WTC11 (cell line): ENCODE results near the gene RBM18. TPM values are rescaled to one million over a fixed set of nuclear protein-coding genes. Genes with fewer than 3 reads are reported as not detected.

Source experiments
- ATAC-seq: fragments of 200-7000 bp; cut with Tn5 transposase; 2 replicates; pipeline ENCODE4 v1.10.0; 2021; ENCODE audit warnings: mild to moderate bottlenecking, moderate library complexity
- CTCF ChIA-PET: fragments of 300-600 bp; sonication (Branson Sonifier 250); formaldehyde crosslinking; loops from one replicate; lab custom pipeline; 2021; ENCODE audit warnings: antibody characterized with exemption; lab: Charles Lee
- POLR2A ChIA-PET: fragments of 350-600 bp; sonication (Branson Sonifier 250); formaldehyde crosslinking; loops from one replicate; lab custom pipeline; 2021; ENCODE audit warnings: antibody characterized with exemption; lab: Charles Lee
- DNase-seq: peaks from one replicate; pipeline ENCODE4 v3.0.0; 2021; ENCODE audit warnings: low spot score
- H3K27ac Mint-ChIP-seq: 2 replicates; pipeline ENCODE4 v1.8.0; 2021; ENCODE audit warnings: mixed read lengths
- H3K27me3 Mint-ChIP-seq: 2 replicates; pipeline ENCODE4 v1.8.0; 2021; ENCODE audit warnings: low read depth, mild to moderate bottlenecking, moderate library complexity, mixed read lengths
- H3K36me3 Mint-ChIP-seq: 2 replicates; pipeline ENCODE4 v1.8.0; 2021; ENCODE audit warnings: mixed read lengths
- H3K4me1 Mint-ChIP-seq: 2 replicates; pipeline ENCODE4 v1.8.0; 2022; ENCODE audit warnings: mixed read lengths
- H3K4me3 Mint-ChIP-seq: 2 replicates; pipeline ENCODE4 v1.8.0; 2021; ENCODE audit warnings: mild to moderate bottlenecking, moderate library complexity, mixed read lengths
- H3K9me3 Mint-ChIP-seq: 2 replicates; pipeline ENCODE4 v1.8.0; 2021; ENCODE audit warnings: mixed read lengths
- ATF1 ChIP-seq: sonication (generic); formaldehyde crosslinking; IDR thresholded peaks from 2 replicates; pipeline ENCODE4 v1.8.1; 2023; ENCODE audit warnings: mild to moderate bottlenecking, moderate library complexity, missing genetic modification reagents
- CREM ChIP-seq: sonication (generic); formaldehyde crosslinking; IDR thresholded peaks from 2 replicates; pipeline ENCODE4 v1.8.1; 2022; ENCODE audit warnings: mild to moderate bottlenecking, missing genetic modification reagents, moderate library complexity
- FOXJ3 ChIP-seq: sonication (generic); formaldehyde crosslinking; IDR thresholded peaks from 2 replicates; pipeline ENCODE4 v1.9.0; 2021; ENCODE audit warnings: missing genetic modification reagents, mild to moderate bottlenecking, borderline replicate concordance
- FOXK1 ChIP-seq: sonication (generic); formaldehyde crosslinking; IDR thresholded peaks from 2 replicates; pipeline ENCODE4 v1.8.0; 2022; ENCODE audit warnings: mild to moderate bottlenecking, moderate library complexity, missing genetic modification reagents
- HMGA2 ChIP-seq: fragments of 250-450 bp; sonication (Bioruptor Pico); IDR thresholded peaks from 2 replicates; pipeline ENCODE4 v1.4.0; 2021; ENCODE audit warnings: mild to moderate bottlenecking, moderate library complexity
- IRF2 ChIP-seq: sonication (generic); formaldehyde crosslinking; IDR thresholded peaks from 2 replicates; pipeline ENCODE4 v1.8.0; 2022; ENCODE audit warnings: low read depth, missing genetic modification reagents, borderline replicate concordance
- PRRX2 ChIP-seq: fragments of 250-450 bp; sonication (Bioruptor Pico); IDR thresholded peaks from 2 replicates; pipeline ENCODE4 v1.8.0; 2021; ENCODE audit warnings: mild to moderate bottlenecking
- RELA ChIP-seq: sonication (generic); formaldehyde crosslinking; IDR thresholded peaks from 2 replicates; pipeline ENCODE4 v1.8.1; 2022; ENCODE audit warnings: missing genetic modification reagents, mild to moderate bottlenecking, borderline replicate concordance
- SMAD3 ChIP-seq: sonication (generic); formaldehyde crosslinking; IDR thresholded peaks from 2 replicates; pipeline ENCODE4 v1.8.0; 2022; ENCODE audit warnings: missing genetic modification reagents, mild to moderate bottlenecking, borderline replicate concordance
- TEAD4 ChIP-seq: sonication (generic); formaldehyde crosslinking; IDR thresholded peaks from 2 replicates; pipeline ENCODE4 v1.8.0; 2022; ENCODE audit warnings: mild to moderate bottlenecking, missing genetic modification reagents
- ZNF219 ChIP-seq: sonication (generic); formaldehyde crosslinking; IDR thresholded peaks from 2 replicates; pipeline ENCODE4 v1.8.0; 2023; ENCODE audit warnings: missing genetic modification reagents, mild to moderate bottlenecking, borderline replicate concordance
- ZNF317 ChIP-seq: sonication (generic); formaldehyde crosslinking; IDR thresholded peaks from 2 replicates; pipeline ENCODE4 v1.8.1; 2023; ENCODE audit warnings: low read depth, mild to moderate bottlenecking, moderate library complexity, missing genetic modification reagents, borderline replicate concordance
- ZNF423 ChIP-seq: fragments of 250-450 bp; sonication (Bioruptor Pico); IDR thresholded peaks from 2 replicates; pipeline ENCODE4 v2.1.2; 2022; ENCODE audit warnings: mild to moderate bottlenecking, moderate library complexity
- ZNF671 ChIP-seq: fragments of 250-450 bp; sonication (Bioruptor Pico); IDR thresholded peaks from 2 replicates; pipeline ENCODE4 v1.8.0; 2021; ENCODE audit warnings: mild to moderate bottlenecking
- total RNA-seq: library from RNA; stranded (reverse); gene quantifications from 3 replicates; pipeline ENCODE4 v1.2.3, GENCODE V29; 2021
- TF ChIP-seq, protein P1 (sequence below): sonication (generic); formaldehyde crosslinking; IDR thresholded peaks from 2 replicates; pipeline ENCODE4 v1.8.1; 2023; ENCODE audit warnings: mild to moderate bottlenecking, missing genetic modification reagents, moderate library complexity
- TF ChIP-seq, protein P2 (sequence below): sonication (generic); formaldehyde crosslinking; IDR thresholded peaks from 2 replicates; pipeline ENCODE4 v1.8.0; 2022; ENCODE audit warnings: mild to moderate bottlenecking, missing genetic modification reagents
- TF ChIP-seq, protein P3 (sequence below): sonication (generic); formaldehyde crosslinking; IDR thresholded peaks from 2 replicates; pipeline ENCODE4 v1.8.0; 2023; ENCODE audit warnings: mild to moderate bottlenecking, missing genetic modification reagents
- TF ChIP-seq, protein P4 (sequence below): sonication (generic); formaldehyde crosslinking; IDR thresholded peaks from 2 replicates; pipeline ENCODE4 v1.8.0; 2022; ENCODE audit warnings: mild to moderate bottlenecking, missing genetic modification reagents
- TF ChIP-seq, protein P5 (sequence below): sonication (generic); formaldehyde crosslinking; IDR thresholded peaks from 2 replicates; pipeline ENCODE4 v1.8.1; 2023; ENCODE audit warnings: mild to moderate bottlenecking, missing genetic modification reagents
- TF ChIP-seq, protein P6 (sequence below): sonication (generic); formaldehyde crosslinking; IDR thresholded peaks from 2 replicates; pipeline ENCODE4 v1.8.1; 2022; ENCODE audit warnings: missing genetic modification reagents, borderline replicate concordance
- TF ChIP-seq, protein P7 (sequence below): sonication (generic); formaldehyde crosslinking; IDR thresholded peaks from 2 replicates; pipeline ENCODE4 v1.8.1; 2022; ENCODE audit warnings: mild to moderate bottlenecking, missing genetic modification reagents, moderate library complexity, borderline replicate concordance

Gene RBM18
- total RNA-seq, 1 experiment from 2014 or later, result 11.4 TPM

DNA sequence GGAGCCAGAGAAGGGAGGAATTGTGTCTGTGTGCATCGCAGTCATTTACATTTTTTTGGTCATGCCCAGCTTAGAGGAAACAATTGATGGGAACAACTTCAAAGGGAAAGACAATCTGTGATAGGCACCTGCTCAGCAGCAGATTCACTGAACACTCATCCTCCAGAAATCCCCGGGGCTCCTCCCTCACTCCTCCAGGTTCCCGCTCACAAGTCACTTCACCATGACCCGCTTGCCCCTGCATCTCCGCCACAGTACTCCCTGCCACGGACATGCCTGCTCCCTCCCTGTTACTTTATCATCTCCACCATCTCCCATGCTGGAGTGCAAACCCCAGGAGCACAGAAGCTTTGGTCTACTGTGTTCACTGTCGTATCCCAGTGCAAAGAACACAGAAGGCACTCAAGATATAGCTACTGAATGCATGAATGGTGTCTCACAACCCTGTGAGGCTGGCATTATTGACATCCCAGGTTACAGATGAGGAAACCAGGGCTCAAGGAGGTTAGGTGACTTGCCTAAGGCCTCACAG lies 52.1 kb downstream of the RBM18 start:
- no peaks in the 10 kb centered on the region for H3K9me3 Mint-ChIP-seq
- peaks cover 18% of the 10 kb centered on the region for H3K4me1 Mint-ChIP-seq
- H3K36me3 Mint-ChIP-seq, result no peaks in the 10 kb centered on the region
- DNase-seq, result no peak
- ChIA-PET POLR2A (no interaction called here), CTCF (interaction anchor here (2.5 kb wide), 1 partner anchor 87 kb away, joined by 8 read pairs; no protein-coding TSS in a partner anchor)
- no peak overlapping the region for H3K27ac Mint-ChIP-seq
- TF ChIP-seq FOXJ3 (CRISPR knock-in tag), result no peak
- TF ChIP-seq ZNF423 (CRISPR knock-in tag), result no peak
- TF ChIP-seq CREM (CRISPR knock-in tag), result no peak
- TF ChIP-seq, protein P1, sequence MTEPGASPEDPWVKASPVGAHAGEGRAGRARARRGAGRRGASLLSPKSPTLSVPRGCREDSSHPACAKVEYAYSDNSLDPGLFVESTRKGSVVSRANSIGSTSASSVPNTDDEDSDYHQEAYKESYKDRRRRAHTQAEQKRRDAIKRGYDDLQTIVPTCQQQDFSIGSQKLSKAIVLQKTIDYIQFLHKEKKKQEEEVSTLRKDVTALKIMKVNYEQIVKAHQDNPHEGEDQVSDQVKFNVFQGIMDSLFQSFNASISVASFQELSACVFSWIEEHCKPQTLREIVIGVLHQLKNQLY, result no peak
- no peak for TF ChIP-seq HMGA2 (CRISPR knock-in tag)
- TF ChIP-seq RELA, result no peak
- no peak for TF ChIP-seq ATF1 (CRISPR knock-in tag)
- TF ChIP-seq ZNF671 (CRISPR knock-in tag), result no peak
- TF ChIP-seq, protein P2, sequence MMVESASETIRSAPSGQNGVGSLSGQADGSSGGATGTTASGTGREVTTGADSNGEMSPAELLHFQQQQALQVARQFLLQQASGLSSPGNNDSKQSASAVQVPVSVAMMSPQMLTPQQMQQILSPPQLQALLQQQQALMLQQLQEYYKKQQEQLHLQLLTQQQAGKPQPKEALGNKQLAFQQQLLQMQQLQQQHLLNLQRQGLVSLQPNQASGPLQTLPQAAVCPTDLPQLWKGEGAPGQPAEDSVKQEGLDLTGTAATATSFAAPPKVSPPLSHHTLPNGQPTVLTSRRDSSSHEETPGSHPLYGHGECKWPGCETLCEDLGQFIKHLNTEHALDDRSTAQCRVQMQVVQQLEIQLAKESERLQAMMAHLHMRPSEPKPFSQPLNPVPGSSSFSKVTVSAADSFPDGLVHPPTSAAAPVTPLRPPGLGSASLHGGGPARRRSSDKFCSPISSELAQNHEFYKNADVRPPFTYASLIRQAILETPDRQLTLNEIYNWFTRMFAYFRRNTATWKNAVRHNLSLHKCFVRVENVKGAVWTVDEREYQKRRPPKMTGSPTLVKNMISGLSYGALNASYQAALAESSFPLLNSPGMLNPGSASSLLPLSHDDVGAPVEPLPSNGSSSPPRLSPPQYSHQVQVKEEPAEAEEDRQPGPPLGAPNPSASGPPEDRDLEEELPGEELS (CRISPR knock-in tag), result no peak
- TF ChIP-seq, protein P3, sequence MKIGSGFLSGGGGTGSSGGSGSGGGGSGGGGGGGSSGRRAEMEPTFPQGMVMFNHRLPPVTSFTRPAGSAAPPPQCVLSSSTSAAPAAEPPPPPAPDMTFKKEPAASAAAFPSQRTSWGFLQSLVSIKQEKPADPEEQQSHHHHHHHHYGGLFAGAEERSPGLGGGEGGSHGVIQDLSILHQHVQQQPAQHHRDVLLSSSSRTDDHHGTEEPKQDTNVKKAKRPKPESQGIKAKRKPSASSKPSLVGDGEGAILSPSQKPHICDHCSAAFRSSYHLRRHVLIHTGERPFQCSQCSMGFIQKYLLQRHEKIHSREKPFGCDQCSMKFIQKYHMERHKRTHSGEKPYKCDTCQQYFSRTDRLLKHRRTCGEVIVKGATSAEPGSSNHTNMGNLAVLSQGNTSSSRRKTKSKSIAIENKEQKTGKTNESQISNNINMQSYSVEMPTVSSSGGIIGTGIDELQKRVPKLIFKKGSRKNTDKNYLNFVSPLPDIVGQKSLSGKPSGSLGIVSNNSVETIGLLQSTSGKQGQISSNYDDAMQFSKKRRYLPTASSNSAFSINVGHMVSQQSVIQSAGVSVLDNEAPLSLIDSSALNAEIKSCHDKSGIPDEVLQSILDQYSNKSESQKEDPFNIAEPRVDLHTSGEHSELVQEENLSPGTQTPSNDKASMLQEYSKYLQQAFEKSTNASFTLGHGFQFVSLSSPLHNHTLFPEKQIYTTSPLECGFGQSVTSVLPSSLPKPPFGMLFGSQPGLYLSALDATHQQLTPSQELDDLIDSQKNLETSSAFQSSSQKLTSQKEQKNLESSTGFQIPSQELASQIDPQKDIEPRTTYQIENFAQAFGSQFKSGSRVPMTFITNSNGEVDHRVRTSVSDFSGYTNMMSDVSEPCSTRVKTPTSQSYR, result no peak
- TF ChIP-seq, protein P4, sequence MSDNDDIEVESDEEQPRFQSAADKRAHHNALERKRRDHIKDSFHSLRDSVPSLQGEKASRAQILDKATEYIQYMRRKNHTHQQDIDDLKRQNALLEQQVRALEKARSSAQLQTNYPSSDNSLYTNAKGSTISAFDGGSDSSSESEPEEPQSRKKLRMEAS (CRISPR knock-in tag), result no peak
- no peak for TF ChIP-seq FOXK1 (CRISPR knock-in tag)
- no peak for ATAC-seq
- H3K4me3 Mint-ChIP-seq, result peak overlapping the region; percentile 43
- H3K27me3 Mint-ChIP-seq, result peaks cover 80% of the 10 kb centered on the region

DNA sequence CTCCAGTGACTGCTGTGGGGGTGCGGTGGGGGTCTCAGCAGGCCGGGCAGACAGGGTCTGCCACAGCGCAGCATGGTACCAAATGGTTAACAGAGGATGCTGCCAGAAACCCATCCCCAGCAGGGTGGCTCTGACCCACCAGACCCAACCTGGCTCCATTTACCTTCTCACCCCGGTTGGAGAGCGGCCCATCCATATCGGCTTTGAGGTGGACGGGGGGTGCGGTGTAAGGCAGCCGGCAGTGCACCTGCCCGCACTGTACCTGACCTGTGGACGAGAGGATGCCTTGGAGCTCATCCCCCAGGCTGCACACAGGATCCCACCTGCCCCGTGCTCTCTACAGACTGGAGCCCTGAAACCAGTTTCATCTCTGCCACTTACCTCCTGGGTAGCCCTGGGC lies 55.2 kb downstream of the RBM18 start:
- Mint-ChIP-seq H3K27ac (no peak overlapping the region), H3K4me1 (peaks cover 18% of the 10 kb centered on the region), H3K9me3 (no peaks in the 10 kb centered on the region), H3K36me3 (no peaks in the 10 kb centered on the region), H3K27me3 (peaks cover 49% of the 10 kb centered on the region), H3K4me3 (no peak overlapping the region)
- POLR2A ChIA-PET, result no interaction called here
- no peak for ATAC-seq
- CTCF ChIA-PET, result interaction anchor here (0.6 to 0.7 kb wide), 2 partner anchors 51 to 1154 kb away, joined by 3 read pairs; no protein-coding TSS in a partner anchor
- DNase-seq, result no peak
- TF ChIP-seq, protein P4 (CRISPR knock-in tag), result no peak
- TF ChIP-seq ZNF219 (no peak), ZNF317 (CRISPR knock-in tag) (no peak), TEAD4 (no peak), PRRX2 (CRISPR knock-in tag) (no peak), SMAD3 (CRISPR knock-in tag) (no peak), IRF2 (no peak)
- TF ChIP-seq, protein P5, sequence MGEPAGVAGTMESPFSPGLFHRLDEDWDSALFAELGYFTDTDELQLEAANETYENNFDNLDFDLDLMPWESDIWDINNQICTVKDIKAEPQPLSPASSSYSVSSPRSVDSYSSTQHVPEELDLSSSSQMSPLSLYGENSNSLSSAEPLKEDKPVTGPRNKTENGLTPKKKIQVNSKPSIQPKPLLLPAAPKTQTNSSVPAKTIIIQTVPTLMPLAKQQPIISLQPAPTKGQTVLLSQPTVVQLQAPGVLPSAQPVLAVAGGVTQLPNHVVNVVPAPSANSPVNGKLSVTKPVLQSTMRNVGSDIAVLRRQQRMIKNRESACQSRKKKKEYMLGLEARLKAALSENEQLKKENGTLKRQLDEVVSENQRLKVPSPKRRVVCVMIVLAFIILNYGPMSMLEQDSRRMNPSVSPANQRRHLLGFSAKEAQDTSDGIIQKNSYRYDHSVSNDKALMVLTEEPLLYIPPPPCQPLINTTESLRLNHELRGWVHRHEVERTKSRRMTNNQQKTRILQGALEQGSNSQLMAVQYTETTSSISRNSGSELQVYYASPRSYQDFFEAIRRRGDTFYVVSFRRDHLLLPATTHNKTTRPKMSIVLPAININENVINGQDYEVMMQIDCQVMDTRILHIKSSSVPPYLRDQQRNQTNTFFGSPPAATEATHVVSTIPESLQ (CRISPR knock-in tag), result no peak
- TF ChIP-seq, protein P6, sequence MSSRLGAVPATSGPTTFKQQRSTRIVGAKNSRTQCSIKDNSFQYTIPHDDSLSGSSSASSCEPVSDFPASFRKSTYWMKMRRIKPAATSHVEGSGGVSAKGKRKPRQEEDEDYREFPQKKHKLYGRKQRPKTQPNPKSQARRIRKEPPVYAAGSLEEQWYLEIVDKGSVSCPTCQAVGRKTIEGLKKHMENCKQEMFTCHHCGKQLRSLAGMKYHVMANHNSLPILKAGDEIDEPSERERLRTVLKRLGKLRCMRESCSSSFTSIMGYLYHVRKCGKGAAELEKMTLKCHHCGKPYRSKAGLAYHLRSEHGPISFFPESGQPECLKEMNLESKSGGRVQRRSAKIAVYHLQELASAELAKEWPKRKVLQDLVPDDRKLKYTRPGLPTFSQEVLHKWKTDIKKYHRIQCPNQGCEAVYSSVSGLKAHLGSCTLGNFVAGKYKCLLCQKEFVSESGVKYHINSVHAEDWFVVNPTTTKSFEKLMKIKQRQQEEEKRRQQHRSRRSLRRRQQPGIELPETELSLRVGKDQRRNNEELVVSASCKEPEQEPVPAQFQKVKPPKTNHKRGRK, result no peak
- TF ChIP-seq, protein P7, sequence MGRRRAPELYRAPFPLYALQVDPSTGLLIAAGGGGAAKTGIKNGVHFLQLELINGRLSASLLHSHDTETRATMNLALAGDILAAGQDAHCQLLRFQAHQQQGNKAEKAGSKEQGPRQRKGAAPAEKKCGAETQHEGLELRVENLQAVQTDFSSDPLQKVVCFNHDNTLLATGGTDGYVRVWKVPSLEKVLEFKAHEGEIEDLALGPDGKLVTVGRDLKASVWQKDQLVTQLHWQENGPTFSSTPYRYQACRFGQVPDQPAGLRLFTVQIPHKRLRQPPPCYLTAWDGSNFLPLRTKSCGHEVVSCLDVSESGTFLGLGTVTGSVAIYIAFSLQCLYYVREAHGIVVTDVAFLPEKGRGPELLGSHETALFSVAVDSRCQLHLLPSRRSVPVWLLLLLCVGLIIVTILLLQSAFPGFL (CRISPR knock-in tag), result no peak
